Mucosa of descending colon (tissue), 3 donors: Measurements from ENCODE around the gene DSCAM. TPM values are rescaled to one million over a fixed set of nuclear protein-coding genes. Genes with fewer than 3 reads are reported as not detected.

Experiments used
- ATAC-seq: fragments of 200-7000 bp; cut with Tn5 transposase; one replicate; pipeline ENCODE4 v1.9.1; 2020; ENCODE audit warnings: mild to moderate bottlenecking, moderate library complexity
- DNase-seq, 3 donors: peaks; one replicate each; pipeline ENCODE4 v3.0.0-alpha.2; 2020
- H3K36me3 ChIP-seq: fragments of 200-600 bp; one replicate; pipeline ENCODE4 v1.8.0; 2021; ENCODE audit warnings: low read depth, mild to moderate bottlenecking
- H3K4me1 ChIP-seq: fragments of 200-600 bp; one replicate; pipeline ENCODE4 v1.8.0; 2021; ENCODE audit warnings: low read depth, mild to moderate bottlenecking
- H3K4me3 ChIP-seq: fragments of 200-600 bp; one replicate; pipeline ENCODE4 v1.8.0; 2021; ENCODE audit warnings: mild to moderate bottlenecking
- H3K9me3 ChIP-seq: fragments of 200-600 bp; one replicate; pipeline ENCODE4 v1.8.0; 2021; ENCODE audit warnings: mild to moderate bottlenecking
- intact Hi-C, 2 donors: fragments of 100-400 bp; cut with DNase I in 1 of 2; cut with micrococcal nuclease in 1 of 2; formaldehyde crosslinking; loops; one replicate each; pipeline versions ENCODE4 v1.11.0 to v1.11.1; 2022; cut with DNase I, micrococcal nuclease
- total RNA-seq, 3 donors: library from RNA; stranded (reverse); fragmentation: NEBNext Ultra II Directional in 2 of 3; extraction: Animal tissue kit (Norgen Biotek cat#: 25700) in 2 of 3; gene quantifications; one replicate each; pipeline versions ENCODE4 v1.2.1 to v1.2.4, GENCODE V29; 2021 to 2023
- TF ChIP-seq, protein P1 (sequence below): fragments of 200-600 bp; IDR thresholded peaks from one replicate; pipeline ENCODE4 v1.8.0; 2022; ENCODE audit warnings: antibody characterized with exemption, mild to moderate bottlenecking
- donor health status: DM: no; HTN: no; CAD: no; lungs with moderate emphysema.
- donor health status: DM: no; HTN: no; CAD: no.
- donor health status: DM: no; HTN: yes; CAD: no.

Gene DSCAM
- total RNA-seq, 3 donors from 2014 or later: 0.35 TPM; not detected in 2

DNA sequence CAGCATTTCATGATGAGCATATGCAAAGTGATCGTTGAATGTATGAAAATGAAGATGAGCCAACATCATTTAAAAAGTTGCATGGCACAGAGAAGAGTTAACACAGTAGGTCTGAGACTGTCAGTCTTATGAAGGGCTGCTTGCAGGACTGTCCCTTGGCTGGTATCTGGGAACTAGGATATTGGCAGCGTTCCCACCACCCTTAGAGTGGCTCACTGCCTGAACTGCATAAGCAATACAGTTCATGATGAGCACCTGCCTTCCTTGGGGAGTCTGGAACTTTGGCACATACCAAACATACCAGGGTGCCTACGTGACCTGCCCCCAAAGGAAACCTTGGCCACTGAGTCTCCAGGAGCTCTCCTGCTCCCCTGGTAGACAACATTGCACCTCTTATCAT, 161.8 kb downstream of the DSCAM start:
- TF ChIP-seq, protein P1, sequence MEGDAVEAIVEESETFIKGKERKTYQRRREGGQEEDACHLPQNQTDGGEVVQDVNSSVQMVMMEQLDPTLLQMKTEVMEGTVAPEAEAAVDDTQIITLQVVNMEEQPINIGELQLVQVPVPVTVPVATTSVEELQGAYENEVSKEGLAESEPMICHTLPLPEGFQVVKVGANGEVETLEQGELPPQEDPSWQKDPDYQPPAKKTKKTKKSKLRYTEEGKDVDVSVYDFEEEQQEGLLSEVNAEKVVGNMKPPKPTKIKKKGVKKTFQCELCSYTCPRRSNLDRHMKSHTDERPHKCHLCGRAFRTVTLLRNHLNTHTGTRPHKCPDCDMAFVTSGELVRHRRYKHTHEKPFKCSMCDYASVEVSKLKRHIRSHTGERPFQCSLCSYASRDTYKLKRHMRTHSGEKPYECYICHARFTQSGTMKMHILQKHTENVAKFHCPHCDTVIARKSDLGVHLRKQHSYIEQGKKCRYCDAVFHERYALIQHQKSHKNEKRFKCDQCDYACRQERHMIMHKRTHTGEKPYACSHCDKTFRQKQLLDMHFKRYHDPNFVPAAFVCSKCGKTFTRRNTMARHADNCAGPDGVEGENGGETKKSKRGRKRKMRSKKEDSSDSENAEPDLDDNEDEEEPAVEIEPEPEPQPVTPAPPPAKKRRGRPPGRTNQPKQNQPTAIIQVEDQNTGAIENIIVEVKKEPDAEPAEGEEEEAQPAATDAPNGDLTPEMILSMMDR: no peak
- DNase-seq (no peak), ATAC-seq (no peak)
- H3K4me1 ChIP-seq: no peaks in the 10 kb centered on the region
- H3K36me3 ChIP-seq: no peaks in the 10 kb centered on the region
- no peak overlapping the region for H3K4me3 ChIP-seq
- H3K9me3 ChIP-seq: no peaks in the 10 kb centered on the region
- intact Hi-C loops: no loop called here

DNA sequence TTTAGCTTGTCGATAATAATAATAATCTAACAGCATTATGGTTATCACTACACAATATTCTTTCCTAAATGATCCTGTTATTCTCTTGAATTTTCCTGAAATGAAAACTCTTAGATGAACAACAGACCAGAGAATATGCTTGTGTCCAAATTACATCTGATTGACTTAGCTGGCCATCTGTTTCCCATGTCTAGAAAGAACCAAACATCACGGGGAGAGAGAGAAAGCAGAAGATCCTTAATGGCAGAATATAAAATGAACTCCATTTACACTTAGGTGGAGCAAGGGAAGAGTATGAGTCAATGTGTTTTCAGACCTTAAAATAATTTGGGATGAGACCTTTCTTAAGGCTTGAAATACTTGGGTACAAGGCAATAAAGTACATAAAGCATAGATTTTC, 162.2 kb downstream of the DSCAM start:
- intact Hi-C loops: no loop called here
- ATAC-seq: no peak

DNA sequence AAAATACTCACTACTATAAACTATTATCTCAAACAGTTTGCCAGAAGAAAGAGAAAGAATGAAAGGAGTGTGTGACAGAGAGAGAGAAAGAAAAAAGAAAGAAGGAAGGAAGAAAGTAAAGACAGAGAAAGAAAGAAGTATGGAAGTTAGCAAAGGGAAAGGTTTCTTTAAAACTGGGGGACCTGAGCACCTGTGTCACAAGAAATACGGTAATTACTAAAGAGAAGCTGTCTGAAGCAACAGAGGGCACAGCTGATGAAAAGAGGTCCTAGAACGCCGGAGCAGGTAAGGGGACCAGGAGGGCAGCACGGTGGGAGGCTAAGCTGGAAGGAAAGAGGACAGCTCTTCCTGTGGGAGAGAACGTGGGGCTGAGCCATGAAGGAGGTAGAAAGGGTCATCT, 163.6 kb downstream of the DSCAM start:
- no peaks in the 10 kb centered on the region for H3K36me3 ChIP-seq
- ATAC-seq (no peak), DNase-seq (no peak)
- H3K4me1 ChIP-seq: no peaks in the 10 kb centered on the region
- intact Hi-C loops: no loop called here
- H3K9me3 ChIP-seq: no peaks in the 10 kb centered on the region
- TF ChIP-seq, protein P1: no peak
- H3K4me3 ChIP-seq: no peak overlapping the region

More for the DNA sequence above, 162.2 kb downstream of the DSCAM start:
- TF ChIP-seq, protein P1: no peak
- H3K4me3 ChIP-seq: no peak overlapping the region
- DNase-seq: no peak
- H3K4me1 ChIP-seq: no peaks in the 10 kb centered on the region
- H3K36me3 ChIP-seq: no peaks in the 10 kb centered on the region
- no peaks in the 10 kb centered on the region for H3K9me3 ChIP-seq

DNA sequence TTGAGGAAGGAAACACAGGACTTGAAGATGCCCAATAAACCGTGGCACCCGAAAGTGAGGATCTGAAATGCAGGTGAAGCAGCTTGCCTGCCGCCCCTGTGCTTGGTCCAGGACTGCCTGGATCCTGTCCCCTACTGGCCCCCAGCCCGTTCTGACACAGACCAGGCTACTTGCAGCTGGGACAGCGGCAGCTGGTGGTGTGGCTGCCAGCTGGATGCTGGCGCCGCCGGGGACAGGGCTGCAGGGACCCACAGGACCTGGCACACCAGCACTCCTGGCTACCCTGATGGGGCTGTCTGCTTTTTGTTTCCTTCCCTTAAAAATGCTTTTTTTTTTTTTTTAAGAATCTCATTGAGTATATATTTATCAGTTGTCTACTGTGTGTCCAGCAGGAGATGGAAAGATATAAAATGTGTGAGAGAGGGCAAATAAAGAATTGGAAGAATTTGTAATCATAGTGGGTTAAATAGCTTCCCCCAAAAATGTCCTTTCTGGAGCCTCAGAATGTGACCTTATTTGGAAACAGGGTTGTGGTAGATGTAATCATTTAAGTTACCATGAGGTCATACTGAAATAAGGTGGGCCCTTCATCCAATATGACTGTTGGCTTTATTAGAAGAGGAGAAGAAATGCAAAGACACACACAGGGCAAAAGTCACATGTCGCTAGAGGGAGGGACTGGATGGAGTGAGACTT, 165.6 kb downstream of the DSCAM start:
- Histone ChIP-seq H3K9me3 (no peaks in the 10 kb centered on the region), H3K36me3 (no peaks in the 10 kb centered on the region), H3K4me1 (no peaks in the 10 kb centered on the region), H3K4me3 (no peak overlapping the region)
- intact Hi-C loops: no loop called here
- ATAC-seq: no peak
- TF ChIP-seq, protein P1: no peak
- no peak for DNase-seq

DNA sequence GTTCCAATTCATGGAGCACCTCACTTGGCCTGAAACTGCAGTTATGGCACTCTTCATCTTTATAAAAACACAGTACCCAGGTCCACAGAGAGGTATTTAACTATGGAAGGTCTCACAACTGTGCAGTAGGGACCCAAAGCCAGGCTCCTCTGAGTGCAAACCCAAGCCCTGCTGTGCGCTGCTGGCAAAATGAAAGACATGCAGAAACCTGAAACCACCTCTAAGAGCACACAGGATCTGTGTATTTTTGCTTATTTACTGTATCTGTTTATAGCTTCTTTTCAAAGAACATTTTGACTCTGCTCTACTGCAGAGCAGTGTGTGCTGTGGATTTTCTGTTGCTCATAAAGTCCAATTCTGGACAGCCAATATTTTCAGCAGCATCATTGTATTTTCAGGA, 166.6 kb downstream of the DSCAM start:
- ATAC-seq (no peak), DNase-seq (no peak)
- Histone ChIP-seq H3K4me3 (no peak overlapping the region), H3K4me1 (no peaks in the 10 kb centered on the region), H3K9me3 (no peaks in the 10 kb centered on the region), H3K36me3 (no peaks in the 10 kb centered on the region)
- TF ChIP-seq, protein P1: no peak
- intact Hi-C loops: no loop called here
